SIG-M5 treated with dmso at 0.1 percent for 504 hours (cell line): Measurements from ENCODE around the gene MYO1E.
"Not testable (repeated sequence)": the region's sequence is repeated elsewhere in the genome, so short reads cannot be mapped to it uniquely, and the experiment has no call there.

Source experiments
- DNase-seq: peaks from one replicate; lab custom pipeline; 2025; ENCODE audit not compliant: unreplicated experiment; lab: John Stamatoyannopoulos, UW

Gene MYO1E

GRCh38 chr15:59372352-59373211, at the start of gene MYO1E:
Gene MYO1E (minus strand): TSS chr15:59372871. CDS start chr15:59372500, 371 bp downstream.
- DNase-seq = peak; percentile 61

- DNase-seq = no peak
Observed at GRCh38 chr15:59420986-59421618, 48.4 kb upstream of the MYO1E start.

GRCh38 chr15:59420108-59420507, 47.4 kb upstream of the MYO1E start:
- DNase-seq = no peak

DNA sequence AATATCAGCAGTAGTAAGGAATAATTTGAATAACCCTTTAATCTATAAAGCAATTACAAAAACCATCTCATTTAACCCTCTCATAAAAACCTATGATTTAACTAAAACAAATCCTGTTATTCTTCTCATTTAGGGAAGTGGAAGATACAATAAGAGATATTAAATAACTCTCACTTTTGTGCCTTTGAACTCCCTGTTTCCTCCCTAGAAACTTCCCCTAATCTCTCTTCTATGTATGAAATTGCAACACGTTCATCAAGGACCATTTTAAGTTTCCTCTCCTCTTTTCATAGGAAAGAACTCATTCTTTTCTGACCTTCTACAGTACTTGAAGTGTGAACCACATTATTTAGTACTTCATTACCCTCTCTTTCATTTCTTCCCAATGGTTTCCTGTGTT, 46.5 kb upstream of the MYO1E start:
- DNase-seq = no peak

DNA sequence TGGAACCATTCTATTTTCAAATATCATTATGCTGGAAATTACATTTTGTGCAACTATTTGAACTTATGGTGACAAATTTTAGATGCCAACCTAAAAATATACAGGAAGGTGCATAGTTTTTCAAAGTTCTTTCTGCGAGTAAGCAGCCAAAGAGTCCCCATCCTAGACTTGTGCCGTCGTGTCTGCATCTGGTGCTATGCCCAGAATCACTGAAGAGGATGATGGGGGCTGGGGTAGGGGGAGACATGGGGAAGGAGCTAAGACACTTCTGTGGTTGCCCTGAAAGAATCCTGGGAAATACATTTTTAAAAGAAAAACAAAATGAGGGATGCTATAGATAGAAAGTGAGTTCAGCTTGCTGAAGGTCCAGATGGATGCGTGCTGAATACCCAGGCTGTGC, 44.1 kb upstream of the MYO1E start:
- no peak for DNase-seq

DNA sequence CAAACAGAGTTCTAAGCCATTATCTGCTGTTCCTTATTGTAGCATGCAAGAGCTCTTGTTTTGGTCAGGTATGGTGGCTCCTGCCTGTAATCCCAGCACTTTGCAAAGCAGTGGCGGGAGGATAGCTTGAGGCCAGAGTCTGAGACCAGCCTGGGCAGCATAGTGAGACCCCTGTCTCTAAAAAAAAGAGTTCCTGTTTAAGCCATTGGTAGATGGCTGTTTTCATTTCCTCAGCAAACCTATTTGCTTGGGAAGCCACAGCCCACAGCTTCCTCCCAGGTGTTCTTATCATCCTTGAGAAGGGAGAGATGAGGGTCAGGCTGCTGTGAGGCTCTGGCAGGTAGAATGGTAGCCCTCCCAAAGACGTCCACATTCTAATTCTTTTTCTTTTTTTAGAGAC, 40.9 kb upstream of the MYO1E start:
- no peak for DNase-seq

GRCh38 chr15:59410391-59410896, 37.8 kb upstream of the MYO1E start:
- no peak for DNase-seq

- DNase-seq = no peak
Observed at GRCh38 chr15:59407946-59408345, 35.3 kb upstream of the MYO1E start.

DNA sequence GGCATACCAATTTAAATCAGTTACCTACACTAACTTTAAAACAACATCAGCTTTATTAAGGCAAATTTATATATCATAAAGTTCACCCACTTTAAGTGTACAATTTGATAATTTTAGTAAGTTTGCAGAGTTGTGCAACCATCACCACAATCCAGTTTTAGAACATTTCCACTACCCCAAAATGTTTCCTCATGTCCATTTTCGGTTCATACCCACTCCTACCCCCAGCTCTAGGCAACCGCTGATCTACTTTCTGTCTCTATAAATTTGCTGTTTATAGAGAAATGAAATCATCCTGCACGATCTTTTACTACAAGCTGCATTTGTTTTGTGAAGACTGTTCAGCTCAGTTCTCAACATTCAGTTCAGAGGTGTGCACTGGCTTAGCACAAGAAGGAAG, 33.8 kb upstream of the MYO1E start:
- DNase-seq = peak; percentile 91

- no peak for DNase-seq
Observed at GRCh38 chr15:59405079-59405478, 32.4 kb upstream of the MYO1E start.

- DNase-seq = no peak
Observed at GRCh38 chr15:59401824-59402569, 29.3 kb upstream of the MYO1E start.

DNA sequence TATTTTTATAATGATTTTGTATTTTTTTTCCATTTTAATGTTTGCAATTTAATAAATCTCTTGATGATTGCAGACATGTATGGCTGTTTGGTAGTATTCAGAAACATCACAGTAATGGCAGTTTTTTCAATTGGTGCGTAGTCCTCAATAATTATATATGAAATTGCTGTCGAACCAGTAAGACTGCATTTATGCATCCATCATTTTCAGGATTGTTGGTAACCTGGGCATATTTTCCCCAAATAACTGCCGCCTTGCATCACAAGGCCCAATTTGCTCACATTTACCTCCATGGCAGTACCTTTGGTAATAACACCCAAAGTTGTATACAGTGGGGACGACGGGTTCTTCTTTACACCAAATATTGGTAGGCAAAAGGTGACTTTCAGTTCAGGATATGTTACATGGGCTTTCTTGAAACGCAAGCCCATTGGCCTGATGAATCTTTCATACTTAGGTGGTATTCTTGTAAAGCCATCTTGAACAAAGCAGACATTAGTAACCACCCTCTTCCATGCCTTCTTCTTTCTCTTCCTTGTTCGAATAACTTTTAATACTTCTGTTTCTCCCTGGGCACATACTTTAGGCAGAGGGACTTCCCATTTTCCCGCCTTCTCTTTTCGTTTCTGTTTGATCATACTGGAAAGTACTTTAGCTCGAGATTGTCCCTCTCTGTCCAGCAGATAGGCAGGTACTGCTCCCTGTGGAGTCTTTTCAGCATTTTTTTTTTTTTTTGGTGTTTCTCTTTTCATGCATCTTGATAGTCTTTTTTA, 28.6 kb upstream of the MYO1E start:
- not testable (repeated sequence) for DNase-seq

- no peak for DNase-seq
Observed at GRCh38 chr15:59400103-59400813, 27.6 kb upstream of the MYO1E start.

GRCh38 chr15:59399465-59400102, 26.9 kb upstream of the MYO1E start:
- DNase-seq = peak; percentile 96

- no peak for DNase-seq
Observed at GRCh38 chr15:59398220-59398619, 25.5 kb upstream of the MYO1E start.

DNA sequence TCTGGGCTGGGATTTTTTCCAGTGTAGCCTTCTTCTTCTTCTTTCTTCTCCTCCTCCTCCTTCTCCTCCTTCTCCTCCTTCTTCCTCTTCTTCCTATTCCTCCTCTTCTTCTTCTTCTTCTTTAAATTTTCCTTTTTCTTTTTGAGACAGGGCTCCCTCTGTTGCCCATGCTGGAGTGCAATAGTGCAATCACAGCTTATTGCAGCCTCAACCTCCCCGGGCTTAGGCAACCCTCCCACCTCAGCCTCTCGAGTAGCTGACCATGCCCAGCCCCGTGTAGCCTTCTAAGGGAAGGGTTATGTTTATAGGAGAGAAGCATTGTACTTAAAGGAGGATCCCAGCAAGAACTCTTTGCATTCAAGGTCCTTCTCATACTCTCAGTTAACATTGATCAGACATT, 24.0 kb upstream of the MYO1E start:
- no peak for DNase-seq

GRCh38 chr15:59396211-59396610, 23.5 kb upstream of the MYO1E start:
- no peak for DNase-seq

DNA sequence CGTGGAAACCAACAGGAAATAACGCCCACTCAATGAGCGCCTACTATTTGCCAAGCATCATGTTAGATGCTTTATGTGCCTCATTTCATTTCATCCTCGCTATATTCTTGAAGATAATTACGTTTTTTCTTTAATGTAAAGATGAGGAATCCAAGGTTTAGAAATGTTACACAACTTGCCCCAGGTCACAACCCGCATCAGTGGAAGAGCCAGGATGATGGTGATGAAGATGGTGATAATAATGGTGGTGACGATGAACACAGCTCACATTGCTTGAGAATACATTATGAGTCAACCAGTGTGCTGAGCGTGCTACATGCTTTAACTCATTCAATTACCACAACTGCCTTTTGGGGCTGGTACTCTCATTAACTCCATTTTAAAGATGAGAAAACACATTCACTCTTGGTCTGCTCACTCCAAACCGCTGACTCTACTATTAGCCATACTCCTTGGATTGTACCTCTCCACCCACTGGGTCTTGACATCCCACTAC, 21.5 kb upstream of the MYO1E start:
- no peak for DNase-seq

DNA sequence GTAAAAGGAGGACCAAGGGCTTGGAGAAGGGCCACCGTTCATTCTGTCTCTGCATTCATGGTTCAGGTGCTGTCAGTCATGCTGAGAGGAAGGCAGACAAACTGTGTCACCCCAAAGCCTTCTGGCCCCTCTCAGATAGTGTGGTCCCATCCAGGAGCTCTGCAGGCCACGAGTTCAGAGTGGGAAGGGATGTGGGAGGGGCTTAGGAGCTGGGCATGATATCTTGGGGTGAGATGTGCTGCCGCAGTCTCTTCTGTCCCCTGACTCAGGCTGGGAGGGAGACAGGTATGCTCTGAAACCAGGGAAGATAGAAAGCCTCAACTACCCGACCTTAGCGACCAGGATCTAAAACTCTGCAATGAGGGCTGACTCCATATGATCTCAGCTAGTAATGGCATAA, 19.6 kb upstream of the MYO1E start:
- no peak for DNase-seq

DNA sequence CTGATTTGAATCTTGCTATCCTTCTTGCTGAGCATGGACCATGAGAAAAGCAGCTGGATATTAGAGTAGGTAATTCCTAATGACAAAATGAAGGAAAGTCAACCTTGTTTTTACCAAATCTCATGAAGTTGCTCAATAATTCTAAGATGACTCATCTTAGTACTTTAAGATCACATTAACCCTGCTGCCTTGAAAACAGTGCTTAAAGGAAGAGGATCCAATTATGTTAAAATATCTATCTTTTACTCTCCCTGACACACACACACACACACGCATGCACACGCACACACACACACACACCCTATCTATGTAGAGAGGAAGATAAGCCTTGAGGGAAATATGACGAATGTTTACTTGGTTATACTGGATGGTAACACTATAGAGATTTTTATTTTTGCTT, 16.0 kb upstream of the MYO1E start:
- DNase-seq = peak; percentile 45
